Kidney capillary endothelial cell (primary cell): ENCODE measurements around the gene ERBB2.
"Not testable (repeated sequence)": the region's sequence is repeated elsewhere in the genome, so short reads cannot be mapped to it uniquely, and the experiment has no call there.

Experiments
- DNase-seq: peaks from one replicate; pipeline ENCODE4 v3.0.0-alpha.2; 2018; ENCODE audit warnings: low spot score

ERBB2 gene

DNA sequence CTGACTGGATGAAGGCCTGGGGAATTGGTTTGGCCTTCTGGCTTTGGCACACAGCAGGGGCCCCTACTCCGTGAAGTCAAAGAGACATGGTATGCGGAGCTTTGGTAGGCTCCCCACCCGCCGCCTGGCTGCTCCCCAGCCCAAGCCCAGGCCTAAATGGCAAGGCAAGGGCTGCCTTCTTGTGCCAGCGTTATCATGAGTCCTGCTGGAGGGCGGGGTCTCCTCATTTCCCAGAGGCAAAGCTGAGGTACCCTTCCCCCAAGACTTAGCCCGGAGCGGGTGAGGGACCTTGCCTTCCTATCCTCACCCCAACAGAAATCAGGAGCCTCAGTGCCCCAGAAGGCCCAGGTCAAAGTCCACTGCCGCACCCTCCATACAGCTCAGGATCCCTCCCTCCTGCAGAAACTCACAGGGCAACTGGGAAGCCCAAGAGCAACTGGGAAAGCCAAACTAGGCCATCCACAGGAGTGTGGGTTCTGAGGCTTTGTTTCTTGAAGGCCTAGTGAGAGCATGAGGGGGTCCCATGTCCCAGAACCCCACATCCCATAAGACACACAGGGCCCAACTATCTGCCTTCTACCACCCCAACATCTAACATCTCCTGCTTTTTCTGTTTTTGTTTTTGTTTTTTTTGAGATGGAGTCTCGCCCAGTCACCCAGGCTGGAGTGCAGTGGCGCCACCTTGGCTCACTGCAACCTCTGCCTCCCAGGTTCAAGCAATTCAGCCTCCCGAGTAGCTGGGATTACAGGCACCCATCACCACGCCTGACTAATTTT is 21.3 kb upstream of the ERBB2 start:
- no peak for DNase-seq

DNA sequence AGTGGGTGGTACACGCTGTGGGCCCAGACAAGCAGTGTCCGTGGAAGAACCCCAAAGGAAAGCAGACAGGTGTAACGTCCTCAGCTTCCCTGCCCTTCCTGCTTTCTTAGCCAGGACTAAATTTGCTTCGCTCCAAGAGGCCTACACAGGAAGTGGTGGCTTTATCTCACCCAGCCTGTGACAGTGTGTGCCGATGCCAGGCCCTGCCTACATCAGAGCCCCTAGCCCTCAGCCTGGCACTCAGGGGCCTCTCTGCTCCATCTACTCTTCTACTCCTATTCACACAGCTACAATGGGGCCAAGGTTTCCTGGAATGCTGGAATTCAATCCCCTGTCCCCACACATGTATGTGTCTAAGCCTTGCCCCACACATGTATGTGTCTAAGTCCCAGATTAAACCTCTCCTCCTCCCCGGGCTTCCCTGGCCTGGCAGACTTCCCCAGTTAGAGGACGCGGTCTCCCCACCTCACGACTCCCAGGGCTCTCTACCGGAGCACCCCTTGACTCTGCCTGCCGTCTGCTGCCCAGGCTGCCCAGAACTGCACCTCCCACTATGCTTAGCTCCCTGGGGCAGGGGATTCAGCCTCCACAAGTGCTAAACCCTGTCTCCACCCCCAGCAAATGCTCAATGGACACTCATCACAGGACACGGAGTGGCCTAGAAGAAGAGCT is 20.2 kb upstream of the ERBB2 start:
- no peak for DNase-seq

DNA sequence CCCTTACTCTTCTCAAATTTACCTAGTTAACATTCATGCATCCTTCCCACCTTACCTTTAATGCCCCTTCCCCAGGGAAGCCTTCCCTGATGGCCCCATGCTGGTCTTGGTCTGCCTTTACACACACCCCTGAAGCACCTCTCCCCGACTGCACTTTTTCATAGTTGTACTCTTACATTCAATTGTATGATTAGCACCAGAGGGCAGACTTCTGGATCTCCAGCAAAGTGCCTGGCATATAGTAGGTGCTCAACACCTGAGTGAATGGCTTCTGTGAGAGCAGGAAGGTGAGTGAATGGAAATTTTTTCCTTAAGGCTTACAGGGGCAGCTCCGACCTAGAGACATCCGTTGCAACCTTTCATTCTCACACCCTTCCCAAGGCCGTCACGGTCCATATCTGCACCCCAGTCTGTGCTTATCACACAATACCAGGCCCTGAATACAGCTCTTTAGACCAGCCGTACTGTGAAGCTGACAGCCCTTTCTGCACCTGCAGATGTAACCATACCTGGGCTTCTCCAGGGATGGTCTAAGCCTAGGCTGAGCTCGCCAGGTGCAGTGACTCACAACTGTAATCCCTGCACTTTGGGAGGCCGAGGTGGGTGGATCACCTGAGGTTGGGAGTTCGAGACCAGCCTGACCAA is 16.4 kb upstream of the ERBB2 start:
- DNase-seq = no peak

DNA sequence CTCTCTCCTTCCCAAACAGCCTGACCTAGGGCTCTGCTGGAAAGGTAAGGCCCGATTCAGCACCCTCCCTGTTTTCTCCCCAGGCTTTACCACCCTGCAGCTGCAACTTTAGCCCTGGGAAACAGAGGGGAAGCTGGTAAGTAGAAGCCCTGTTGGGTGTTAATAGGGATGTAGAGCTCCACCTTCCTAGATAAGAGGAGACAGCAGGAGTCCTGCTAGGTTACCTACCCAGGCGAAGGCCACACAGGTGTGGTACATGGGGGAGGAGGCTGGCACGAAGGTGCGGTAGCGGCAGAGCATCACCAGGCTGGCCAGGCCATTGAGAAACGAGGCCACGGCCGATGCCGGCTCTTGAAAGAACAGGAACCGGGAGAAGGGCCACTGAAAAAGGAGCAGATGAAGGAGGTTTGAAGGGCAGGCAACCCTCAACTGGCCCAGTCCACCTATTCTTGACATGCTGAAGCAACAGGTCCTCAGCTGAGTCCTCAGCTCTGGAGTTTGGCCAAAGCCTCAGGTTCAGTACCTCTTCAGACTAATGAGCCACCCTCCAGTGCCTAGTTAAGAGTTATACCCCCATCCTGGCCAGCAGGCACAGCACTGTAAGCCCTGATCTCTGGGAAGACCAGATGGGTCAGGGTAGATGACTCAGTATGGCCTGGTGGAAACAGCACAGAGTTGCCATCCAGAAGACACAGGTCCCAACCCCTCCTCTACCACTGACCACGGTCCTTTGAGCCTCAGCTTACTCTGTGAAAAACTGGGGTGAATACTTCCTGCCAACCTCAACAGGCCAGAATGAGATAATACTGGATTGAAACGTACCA is 15.3 kb upstream of the ERBB2 start:
- no peak for DNase-seq

DNA sequence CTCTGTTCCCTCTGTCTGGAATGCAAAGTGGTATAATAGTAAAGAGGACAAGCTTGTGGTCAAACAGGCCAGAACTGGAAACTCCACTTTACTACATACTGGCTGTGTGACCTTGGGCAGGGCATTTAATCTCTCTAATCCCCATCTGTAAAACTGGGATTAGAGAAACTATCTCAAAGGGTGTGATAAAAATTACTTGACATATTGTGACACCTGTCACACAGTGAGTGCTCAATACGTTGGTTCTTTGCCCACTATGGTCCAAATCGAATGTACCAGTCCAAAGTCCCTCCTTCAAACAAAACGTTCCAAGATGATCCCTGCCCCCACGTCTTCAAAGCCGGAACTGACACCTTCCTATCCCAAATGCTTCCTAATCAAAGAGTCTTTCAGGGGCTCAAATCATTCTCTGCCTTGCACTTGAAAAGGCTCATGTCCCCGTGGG is 12.7 kb upstream of the ERBB2 start:
- no peak for DNase-seq

DNA sequence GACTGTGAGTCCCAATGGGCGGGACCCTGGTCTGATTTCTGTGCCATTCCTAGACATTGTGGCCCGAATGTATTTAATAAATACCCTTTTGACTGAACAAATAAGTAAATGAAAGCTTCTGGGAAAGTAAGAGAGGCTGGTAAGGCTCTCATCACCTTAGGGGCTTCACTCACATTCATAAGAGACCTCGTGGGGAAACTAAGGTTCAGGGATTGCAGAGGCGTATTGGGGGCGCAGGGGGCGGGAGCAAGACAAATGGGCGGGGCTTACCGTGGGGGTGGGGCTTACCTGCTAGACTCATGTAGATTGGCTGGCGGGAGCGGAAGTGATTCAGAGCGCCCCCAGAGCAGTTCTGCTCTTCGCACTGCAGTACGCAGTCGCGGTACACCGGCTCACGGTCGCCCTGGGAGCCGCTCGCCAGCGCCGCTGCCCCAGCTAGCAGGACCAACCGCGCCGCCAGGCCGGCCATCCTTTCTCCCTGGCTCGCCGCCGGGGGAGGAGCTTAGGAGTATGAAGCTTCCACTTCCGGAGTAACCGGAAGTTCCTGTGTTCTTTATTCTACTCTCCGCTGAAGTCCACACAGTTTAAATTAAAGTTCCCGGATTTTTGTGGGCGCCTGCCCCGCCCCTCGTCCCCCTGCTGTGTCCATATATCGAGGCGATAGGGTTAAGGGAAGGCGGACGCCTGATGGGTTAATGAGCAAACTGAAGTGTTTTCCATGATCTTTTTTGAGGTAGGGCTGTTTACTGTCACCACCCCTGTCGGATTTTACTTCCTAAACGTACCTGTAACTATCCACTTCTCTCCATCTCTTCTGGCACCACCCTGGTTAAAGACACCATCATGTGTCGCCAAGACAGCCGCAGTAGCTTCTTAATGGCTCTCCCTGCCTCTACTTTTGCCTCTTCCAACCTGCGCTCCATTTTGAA is 12.1 kb upstream of the ERBB2 start, which contains the start of gene PGAP3:
Gene PGAP3 (minus strand): TSS at position 512 of the 929 bp plus-strand sequence. CDS start 43 bp downstream, at position 469.
- DNase-seq = peak; percentile 77

DNA sequence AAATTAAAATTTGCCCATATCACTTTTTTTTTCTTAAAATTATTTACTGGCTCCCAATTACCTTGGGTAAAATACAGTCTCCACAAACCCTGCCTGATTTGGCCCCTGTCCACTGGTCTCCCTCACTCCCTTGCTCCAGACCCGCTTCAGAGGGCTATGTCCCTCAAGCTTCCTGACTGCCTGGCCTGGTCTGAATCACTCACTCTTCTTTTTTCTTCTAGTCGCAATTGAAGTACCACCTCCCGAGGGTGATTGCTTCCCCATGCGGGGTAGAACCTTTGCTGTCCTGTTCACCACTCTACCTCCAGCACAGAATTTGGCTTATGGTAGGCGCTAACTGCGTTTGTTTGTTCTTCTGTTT is 11.4 kb upstream of the ERBB2 start:
- DNase-seq = no peak

DNA sequence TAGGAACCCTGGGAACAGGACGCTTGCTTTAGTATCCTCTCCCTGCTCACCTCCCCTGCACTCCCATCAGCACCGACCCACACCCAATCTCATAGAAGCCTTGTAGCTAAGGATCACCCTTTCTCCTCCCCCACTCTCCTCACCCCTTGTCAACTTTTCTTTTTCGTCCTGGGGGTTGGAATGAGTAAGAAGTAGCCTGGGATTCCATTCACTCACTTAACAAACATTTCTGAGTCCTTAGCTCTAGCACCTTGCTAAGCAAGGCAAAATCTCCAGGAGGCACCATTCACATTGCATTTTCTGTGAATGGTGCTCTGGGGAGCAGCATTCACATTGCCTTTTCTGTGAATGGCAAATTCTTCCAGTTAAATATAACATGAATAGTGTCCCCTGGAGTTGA is 10.9 kb upstream of the ERBB2 start:
- DNase-seq = no peak

DNA sequence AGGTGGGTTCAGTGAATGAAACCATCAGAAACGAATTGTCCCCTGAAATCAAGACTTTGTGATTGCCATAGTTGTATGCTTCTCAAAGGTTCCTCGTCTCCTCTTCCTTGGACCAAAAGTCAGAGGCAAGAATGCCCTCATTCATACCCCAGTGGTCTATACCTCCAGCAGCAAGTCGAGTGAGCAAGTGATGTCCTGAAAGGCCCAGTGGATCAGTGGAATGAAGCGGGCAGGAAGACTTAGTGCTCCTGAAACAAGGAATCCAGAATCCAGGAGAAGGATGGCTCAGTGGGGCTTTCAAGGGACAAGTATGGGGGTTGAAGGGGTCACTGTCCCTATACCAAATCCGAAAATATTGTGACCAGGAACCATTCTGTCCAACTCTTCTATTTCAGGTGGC is 5.3 kb upstream of the ERBB2 start:
- DNase-seq = no peak

DNA sequence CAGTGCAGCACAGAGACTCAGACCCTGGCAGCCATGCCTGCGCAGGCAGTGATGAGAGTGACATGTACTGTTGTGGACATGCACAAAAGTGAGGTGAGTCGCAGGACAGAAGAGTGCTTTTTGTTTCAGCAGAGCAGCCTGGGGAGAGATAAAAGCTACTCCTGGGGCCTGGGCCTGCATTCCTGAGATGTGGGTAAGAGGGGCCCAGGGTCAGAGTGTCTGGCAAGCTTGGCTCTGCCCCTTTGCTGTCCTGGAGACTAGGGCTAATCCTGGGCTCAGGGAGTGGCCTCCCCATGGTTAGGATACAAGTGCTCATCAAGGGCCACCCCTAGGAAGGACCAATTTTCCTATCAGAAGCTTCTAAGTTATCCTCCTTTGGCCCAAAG is 4.8 kb upstream of the ERBB2 start:
- DNase-seq = no peak

DNA sequence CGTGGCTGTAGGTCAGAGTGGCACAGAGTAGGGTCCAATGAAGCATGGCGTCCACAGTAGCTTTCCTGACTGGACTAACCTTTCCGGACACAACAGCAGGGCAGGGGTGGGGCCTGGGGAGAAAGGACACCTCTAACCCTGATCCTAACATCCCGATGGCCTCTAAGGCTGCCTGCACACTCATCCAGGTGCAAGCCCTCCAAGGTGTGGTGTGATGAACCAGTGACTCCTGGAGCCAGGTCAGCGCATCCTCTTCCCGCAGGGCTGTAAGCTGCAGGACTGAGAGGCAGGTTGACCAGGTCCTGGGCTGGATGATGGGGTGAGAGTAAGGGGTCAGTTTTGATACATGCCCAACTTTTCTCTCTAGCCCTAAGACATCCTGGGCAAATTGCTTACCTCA is 3.1 kb upstream of the ERBB2 start:
- DNase-seq = no peak

DNA sequence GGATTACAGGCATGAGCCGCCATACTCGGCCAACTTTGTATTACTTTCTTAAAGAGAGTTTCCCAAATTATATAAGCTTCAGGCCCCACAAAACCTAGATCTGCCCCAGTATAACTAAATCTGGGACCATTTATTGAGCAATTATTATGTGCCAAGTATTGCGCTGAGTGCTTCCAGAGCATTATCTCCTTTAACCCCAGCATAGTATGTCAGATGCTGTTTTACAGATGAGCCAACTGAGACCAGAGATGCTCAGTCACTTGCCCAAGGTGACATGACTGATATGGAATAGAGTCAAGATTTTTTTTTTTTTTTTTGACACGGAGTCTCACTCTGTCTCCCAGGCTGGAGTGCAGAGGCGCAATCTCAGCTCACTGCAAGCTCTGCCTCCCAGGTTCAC is 1.9 kb upstream of the ERBB2 start:
- DNase-seq = no peak

DNA sequence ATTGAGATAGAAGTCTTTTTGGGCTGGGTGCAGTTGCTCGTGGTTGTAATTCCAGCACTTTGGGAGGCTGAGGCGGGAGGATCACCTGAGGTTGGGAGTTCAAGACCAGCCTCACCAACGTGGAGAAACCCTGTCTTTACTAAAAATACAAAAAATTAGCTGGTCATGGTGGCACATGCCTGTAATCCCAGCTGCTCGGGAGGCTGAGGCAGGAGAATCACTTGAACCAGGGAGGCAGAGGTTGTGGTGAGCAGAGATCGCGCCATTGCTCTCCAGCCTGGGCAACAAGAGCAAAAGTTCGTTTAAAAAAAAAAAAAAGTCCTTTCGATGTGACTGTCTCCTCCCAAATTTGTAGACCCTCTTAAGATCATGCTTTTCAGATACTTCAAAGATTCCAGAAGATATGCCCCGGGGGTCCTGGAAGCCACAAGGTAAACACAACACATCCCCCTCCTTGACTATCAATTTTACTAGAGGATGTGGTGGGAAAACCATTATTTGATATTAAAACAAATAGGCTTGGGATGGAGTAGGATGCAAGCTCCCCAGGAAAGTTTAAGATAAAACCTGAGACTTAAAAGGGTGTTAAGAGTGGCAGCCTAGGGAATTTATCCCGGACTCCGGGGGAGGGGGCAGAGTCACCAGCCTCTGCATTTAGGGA is 577 bp upstream of the ERBB2 start:
- not testable (repeated sequence) for DNase-seq

DNA sequence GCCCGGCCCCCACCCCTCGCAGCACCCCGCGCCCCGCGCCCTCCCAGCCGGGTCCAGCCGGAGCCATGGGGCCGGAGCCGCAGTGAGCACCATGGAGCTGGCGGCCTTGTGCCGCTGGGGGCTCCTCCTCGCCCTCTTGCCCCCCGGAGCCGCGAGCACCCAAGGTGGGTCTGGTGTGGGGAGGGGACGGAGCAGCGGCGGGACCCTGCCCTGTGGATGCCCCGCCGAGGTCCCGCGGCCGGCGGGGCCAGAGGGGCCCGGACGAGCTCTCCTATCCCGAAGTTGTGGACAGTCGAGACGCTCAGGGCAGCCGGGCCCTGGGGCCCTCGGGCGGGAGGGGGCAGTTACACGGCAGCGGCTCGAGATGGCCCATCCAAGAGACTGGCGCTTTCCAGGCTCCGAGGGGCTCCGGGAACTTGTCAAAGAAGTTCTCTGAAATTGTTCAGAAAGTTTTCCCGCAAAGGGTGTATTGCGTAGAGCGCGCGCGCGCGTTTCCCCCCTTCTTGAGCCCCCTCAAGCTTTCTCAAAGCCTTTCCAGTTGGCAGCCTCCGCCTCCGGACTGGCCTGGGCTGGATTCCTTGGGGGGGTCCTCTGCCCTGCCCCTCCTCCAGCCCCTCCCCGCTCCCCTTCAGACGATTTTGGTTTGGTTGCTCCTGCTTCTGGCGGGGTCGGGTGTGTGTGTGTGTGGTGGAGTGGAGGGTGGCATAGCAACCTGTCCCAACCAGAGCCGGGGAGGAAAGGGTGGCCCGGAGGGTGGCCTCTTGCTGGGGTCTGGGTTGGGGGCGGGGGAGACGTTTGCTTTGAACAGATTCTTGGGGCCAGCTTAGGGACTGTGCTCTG is 504 bp downstream of the ERBB2 start:
- no peak for DNase-seq

DNA sequence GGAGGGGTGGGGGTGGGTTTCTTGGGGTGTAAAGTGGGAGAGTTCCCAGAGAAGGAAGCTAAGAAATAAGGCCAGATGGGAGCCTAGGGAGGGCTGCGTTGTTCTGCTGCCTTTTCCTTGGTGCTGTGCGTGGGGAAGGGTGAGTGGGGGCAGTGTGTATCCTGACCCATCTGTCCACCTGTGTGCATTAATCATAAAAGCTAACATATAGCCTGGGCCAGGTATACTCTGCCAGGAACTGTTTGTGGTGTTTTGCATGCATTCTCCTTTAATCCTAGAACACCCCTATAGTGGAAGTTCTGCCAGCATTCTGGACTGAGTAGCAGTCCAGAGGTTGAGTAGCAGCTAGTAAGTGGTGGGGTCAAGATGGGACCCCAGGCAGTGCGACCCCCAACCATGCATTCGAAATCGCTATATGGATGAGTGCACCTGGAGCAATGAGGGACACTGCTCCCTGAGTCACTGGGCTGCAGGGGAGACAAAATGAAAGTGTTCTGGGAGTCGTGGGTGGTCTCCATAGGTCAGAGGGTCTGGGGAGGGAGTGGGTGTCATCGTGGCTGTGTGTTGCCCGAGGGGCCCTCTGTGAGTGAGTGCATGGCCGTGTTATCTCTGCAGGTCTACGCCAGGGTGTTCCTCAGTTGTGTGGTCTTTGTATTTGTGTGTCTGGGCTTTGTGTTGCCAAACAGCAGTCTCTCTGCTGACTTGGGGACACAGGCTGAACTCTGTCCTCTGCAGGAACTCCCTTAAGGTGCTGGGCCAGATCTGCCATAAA is 1.3 kb downstream of the ERBB2 start:
- no peak for DNase-seq

DNA sequence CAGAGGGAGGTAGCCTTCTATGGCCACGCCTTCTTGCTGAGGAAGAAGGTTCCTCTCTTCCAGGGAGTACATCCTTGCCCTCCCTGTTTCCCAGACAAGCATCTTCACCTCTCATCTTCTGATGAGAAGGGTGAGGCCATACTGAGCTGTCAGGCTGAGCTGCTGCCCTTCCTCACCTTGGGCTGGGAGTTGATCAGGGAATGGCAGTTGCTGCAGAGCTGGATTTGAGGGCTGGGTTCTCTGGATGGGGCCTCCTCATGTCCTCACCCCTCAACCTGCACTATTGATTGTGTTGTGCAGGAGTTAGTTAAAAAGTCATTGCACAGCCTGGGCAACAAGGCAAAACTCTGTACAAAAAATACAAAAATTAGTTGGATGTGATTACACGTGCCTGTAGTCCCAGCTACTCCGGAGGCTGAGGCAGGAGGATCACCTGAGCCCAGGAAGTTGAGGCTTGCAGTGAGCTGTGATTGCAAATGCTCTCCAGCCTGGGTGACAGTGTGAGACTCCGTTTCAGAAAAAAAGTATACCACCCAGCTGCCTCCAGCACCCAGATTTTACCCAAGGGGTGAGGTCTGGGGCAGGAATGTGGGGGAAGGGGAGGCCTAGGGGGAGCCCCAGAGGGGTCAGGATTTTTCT is 2.0 kb downstream of the ERBB2 start:
- DNase-seq = no peak

DNA sequence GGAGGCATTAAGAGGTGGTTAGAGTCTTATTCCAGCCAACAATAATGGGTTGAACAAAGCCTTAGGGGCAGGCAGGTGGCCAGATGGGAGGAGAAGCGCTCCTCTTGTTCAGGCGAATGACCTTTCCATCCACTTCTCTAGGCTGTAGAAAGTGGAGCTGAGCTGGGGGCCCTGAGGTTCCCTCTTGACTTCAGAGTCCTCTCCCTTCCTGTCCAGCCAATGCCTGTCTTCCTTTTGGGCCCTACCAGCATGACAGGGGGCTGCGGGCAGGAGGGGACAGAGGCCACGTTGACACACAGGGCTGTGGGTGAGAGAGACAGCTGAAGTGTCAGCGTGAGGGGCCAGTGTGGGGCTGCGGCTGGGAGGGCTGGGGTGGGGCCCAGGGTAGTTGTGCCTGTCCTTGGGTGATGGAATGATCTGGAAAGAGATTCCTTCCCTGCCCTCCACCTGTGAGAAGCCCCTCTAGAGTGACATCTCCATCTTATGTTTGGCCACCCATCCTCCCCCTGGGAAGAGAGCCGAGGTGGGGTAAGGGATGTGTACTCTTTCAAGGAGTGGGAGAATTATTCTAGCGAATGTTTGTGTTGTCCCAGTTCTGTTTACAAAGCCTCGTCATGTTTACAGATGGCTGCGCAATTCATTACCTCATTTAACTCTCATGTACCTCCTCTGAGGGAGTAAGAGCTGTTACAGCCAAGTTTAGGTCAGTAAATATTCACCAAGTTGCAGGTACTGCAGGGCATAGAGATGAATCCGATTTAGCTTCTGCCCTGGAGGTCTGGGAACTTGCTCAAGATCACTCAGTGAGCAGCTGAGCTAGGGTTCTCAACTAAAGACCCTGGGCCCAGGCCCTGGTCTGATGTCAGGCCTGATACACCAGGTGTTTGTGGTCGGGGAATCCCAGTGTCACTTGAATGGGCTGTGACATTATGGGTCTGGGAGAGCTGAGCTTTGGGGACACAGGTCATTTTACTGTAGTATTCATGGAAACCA is 3.3 kb downstream of the ERBB2 start:
- DNase-seq = no peak
